Vagina (tissue), 2 donors: ENCODE data around the gene SLC5A8. TPM values are rescaled to one million over a fixed set of nuclear protein-coding genes. Genes with fewer than 3 reads are reported as not detected.
"Not testable (repeated sequence)": the region's sequence is repeated elsewhere in the genome, so short reads cannot be mapped to it uniquely, and the experiment has no call there.

ENCODE experiments used
- DNase-seq, 2 donors: peaks; one replicate each; pipeline ENCODE4 v3.0.0-alpha.2; 2017; ENCODE audit errors: extremely low spot score in 2 of 2
- H3K27ac ChIP-seq: fragments of 200-600 bp; sonication (generic); one replicate; pipeline ENCODE4 v1.5.1; 2019
- H3K27me3 ChIP-seq: fragments of 200-600 bp; sonication (generic); one replicate; pipeline ENCODE4 v1.5.1; 2019
- H3K36me3 ChIP-seq, 2 donors: fragments of 200-600 bp; sonication (generic); one replicate each; pipeline ENCODE4 v1.5.1; 2017 to 2019
- H3K4me1 ChIP-seq: fragments of 200-600 bp; sonication (generic); one replicate; pipeline ENCODE4 v1.5.1; 2019
- H3K4me3 ChIP-seq, 2 donors: fragments of 200-600 bp; sonication (generic); 1 replicate in 1 of 2; 2 replicates in 1 of 2; pipeline ENCODE4 v1.5.1; 2016 to 2019
- H3K9me3 ChIP-seq: fragments of 200-600 bp; sonication (generic); one replicate; pipeline ENCODE4 v1.5.1; 2019
- CTCF ChIP-seq, 3 experiments: fragments of 450-650 bp in 2 of 3; fragments of 200-600 bp in 1 of 3; sonication (generic) in 1 of 3; IDR thresholded peaks; one replicate each; pipeline ENCODE4 v1.5.1; 2017 to 2019; ENCODE audit warnings: antibody characterized with exemption in 3 of 3, mild to moderate bottlenecking in 2 of 3, moderate library complexity in 2 of 3
- POLR2A ChIP-seq, 2 donors: fragments of 450-650 bp; IDR thresholded peaks; one replicate each; pipeline ENCODE4 v1.6.1; 2017; ENCODE audit warnings: antibody characterized with exemption in 2 of 2, mild to moderate bottlenecking in 2 of 2, moderate library complexity in 2 of 2
- POLR2AphosphoS5 ChIP-seq, 2 donors: sonication (generic); formaldehyde crosslinking; IDR thresholded peaks; one replicate each; pipeline ENCODE4 v1.9.0; 2017; ENCODE audit warnings: antibody characterized with exemption in 2 of 2, mild to moderate bottlenecking in 2 of 2, low read depth in 1 of 2; ENCODE audit not compliant: insufficient read depth in 1 of 2
- intact Hi-C: fragments of 100-400 bp; cut with DNase I; formaldehyde crosslinking; loops from one replicate; pipeline ENCODE4 v1.15.1; 2023
- total RNA-seq: library from RNA; depleted of rRNA; stranded (reverse); fragments of >200 nt; gene quantifications from one replicate; pipeline ENCODE4 v1.2.3, GENCODE V29; 2016

SLC5A8 gene
- total RNA-seq, 1 donor from 2014 or later = not detected

GRCh38 chr12:101165319-101165718 lies 44.7 kb downstream of the SLC5A8 start:
- H3K4me3 ChIP-seq = no peak overlapping the region
- intact Hi-C loops = no loop called here
- DNase-seq = no peak
- TF ChIP-seq CTCF (IDR thresholded peaks at IDR 0.05) (no peak), POLR2A (IDR thresholded peaks at IDR 0.05) (no peak), POLR2AphosphoS5 (IDR thresholded peaks at IDR 0.05; ENCODE audit: insufficient read depth in 1 of 2, low read depth in 1 of 2) (no peak)
- no peak overlapping the region for H3K27ac ChIP-seq
- no peaks in the 10 kb centered on the region for H3K9me3 ChIP-seq
- H3K36me3 ChIP-seq = no peaks in the 10 kb centered on the region
- H3K4me1 ChIP-seq = no peaks in the 10 kb centered on the region
- no peaks in the 10 kb centered on the region for H3K27me3 ChIP-seq

GRCh38 chr12:101145777-101146431 lies 64.1 kb downstream of the SLC5A8 start:
- DNase-seq, H3K36me3 ChIP-seq, H3K4me1 ChIP-seq, H3K27me3 ChIP-seq, H3K4me3 ChIP-seq, H3K9me3 ChIP-seq, intact Hi-C loops, H3K27ac ChIP-seq: not testable (repeated sequence)

- TF ChIP-seq POLR2AphosphoS5 (IDR thresholded peaks at IDR 0.05; ENCODE audit: insufficient read depth in 1 of 2, low read depth in 1 of 2) (no peak), CTCF (IDR thresholded peaks at IDR 0.05) (no peak), POLR2A (IDR thresholded peaks at IDR 0.05) (no peak)
- DNase-seq = no peak
- H3K27ac ChIP-seq = no peak overlapping the region
- no peaks in the 10 kb centered on the region for H3K9me3 ChIP-seq
- H3K27me3 ChIP-seq = no peaks in the 10 kb centered on the region
- no peaks in the 10 kb centered on the region for H3K4me1 ChIP-seq
- no peak overlapping the region for H3K4me3 ChIP-seq
- H3K36me3 ChIP-seq = no peaks in the 10 kb centered on the region
- intact Hi-C loops = no loop called here
These were observed 82.4 kb downstream of the SLC5A8 start for GRCh38 chr12:101127521-101128219.

- Histone ChIP-seq H3K4me1 (no peaks in the 10 kb centered on the region), H3K27me3 (no peaks in the 10 kb centered on the region), H3K4me3 (no peak overlapping the region), H3K36me3 (no peaks in the 10 kb centered on the region), H3K27ac (no peak overlapping the region), H3K9me3 (no peaks in the 10 kb centered on the region)
- no peak for DNase-seq
- TF ChIP-seq POLR2A (IDR thresholded peaks at IDR 0.05) (no peak), POLR2AphosphoS5 (IDR thresholded peaks at IDR 0.05; ENCODE audit: insufficient read depth in 1 of 2, low read depth in 1 of 2) (no peak), CTCF (IDR thresholded peaks at IDR 0.05) (no peak)
- intact Hi-C loops = no loop called here
These were observed 92.2 kb downstream of the SLC5A8 start for GRCh38 chr12:101117842-101118241.

GRCh38 chr12:101116911-101117310 lies 93.1 kb downstream of the SLC5A8 start:
- intact Hi-C loops = no loop called here
- Histone ChIP-seq H3K4me3 (no peak overlapping the region), H3K4me1 (no peaks in the 10 kb centered on the region), H3K27ac (no peak overlapping the region), H3K27me3 (no peaks in the 10 kb centered on the region), H3K36me3 (no peaks in the 10 kb centered on the region), H3K9me3 (no peaks in the 10 kb centered on the region)
- DNase-seq = no peak
- TF ChIP-seq CTCF (IDR thresholded peaks at IDR 0.05) (no peak), POLR2A (IDR thresholded peaks at IDR 0.05) (no peak), POLR2AphosphoS5 (IDR thresholded peaks at IDR 0.05; ENCODE audit: insufficient read depth in 1 of 2, low read depth in 1 of 2) (no peak)
